ENCODE results near the gene CCDC91. TPM values are rescaled to one million over a fixed set of nuclear protein-coding genes. Genes with fewer than 3 reads are reported as not detected.
A peak's percentile ranks its signal among the peaks of the same experiment; 100 is the strongest.

The CCDC91 gene
- total and polyA plus RNA-seq, 2 donors (not counting 1 experiment from before 2014, with no cell fraction given): 23.9 to 47.6 TPM

DNA sequence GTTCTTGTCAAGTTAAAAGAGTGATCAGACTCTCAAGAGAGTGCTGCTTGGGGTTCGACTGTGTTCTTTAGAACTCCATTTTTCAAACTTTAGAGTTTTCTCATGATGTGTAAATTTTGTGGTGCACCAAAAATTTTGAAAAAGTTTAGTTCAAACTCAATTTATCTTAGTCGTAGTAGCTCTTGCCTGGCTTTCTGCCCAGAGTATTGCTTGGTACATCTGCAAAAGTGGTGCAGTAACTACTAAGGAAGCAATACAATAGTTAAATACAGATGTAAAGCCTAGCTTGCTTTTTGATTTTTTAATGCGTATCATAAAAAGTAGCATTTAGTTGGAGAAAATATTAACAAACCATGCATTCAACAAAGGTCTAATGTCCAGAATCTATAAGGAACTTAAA lies 9.5 kb upstream of the CCDC91 start:
- Histone ChIP-seq H3K27me3 (ENCODE audit: control insufficient read depth, insufficient read depth, low read length) (no peaks in the 10 kb centered on the region), H3K9me3 (ENCODE audit: control insufficient read depth, insufficient read depth, low read depth, low read length) (no peaks in the 10 kb centered on the region), H3K4me3 (replicated peaks in 1 of 4; ENCODE audit: control extremely low read depth in 1 of 4, insufficient read depth in 1 of 4, low read depth in 3 of 4, low read length in 4 of 4) (no peak overlapping the region), H4K20me1 (ENCODE audit: control insufficient read depth, extremely low read depth, insufficient read depth, low read length) (no peaks in the 10 kb centered on the region), H3K36me3 (ENCODE audit: control insufficient read depth, insufficient read depth, low read length) (no peaks in the 10 kb centered on the region), H3K4me1 (ENCODE audit: control insufficient read depth, extremely low read depth, insufficient read depth, low read length) (no peaks in the 10 kb centered on the region), H3K27ac (ENCODE audit: insufficient read depth, low read length) (no peak overlapping the region), H3K4me2 (ENCODE audit: extremely low read depth, insufficient read depth, low read length) (no peak overlapping the region), H3K9ac (ENCODE audit: insufficient read depth, low read length) (no peak overlapping the region), H2AFZ (ENCODE audit: low read length) (no peak overlapping the region), H3K79me2 (ENCODE audit: control insufficient read depth, insufficient read depth, low read length) (no peaks in the 10 kb centered on the region)
- TF ChIP-seq CTCF (conservative IDR thresholded peaks at IDR 0.05 in 1 of 2, IDR thresholded peaks at IDR 0.05 in 1 of 2; ENCODE audit: low read depth in 1 of 2, low read length in 2 of 2) (no peak), EZH2 (IDR thresholded peaks at IDR 0.05; ENCODE audit: low read length, missing control alignments) (no peak)
- DNase-seq (ENCODE audit: low read depth in 2 of 2): peak; percentile 43 to 71

DNA sequence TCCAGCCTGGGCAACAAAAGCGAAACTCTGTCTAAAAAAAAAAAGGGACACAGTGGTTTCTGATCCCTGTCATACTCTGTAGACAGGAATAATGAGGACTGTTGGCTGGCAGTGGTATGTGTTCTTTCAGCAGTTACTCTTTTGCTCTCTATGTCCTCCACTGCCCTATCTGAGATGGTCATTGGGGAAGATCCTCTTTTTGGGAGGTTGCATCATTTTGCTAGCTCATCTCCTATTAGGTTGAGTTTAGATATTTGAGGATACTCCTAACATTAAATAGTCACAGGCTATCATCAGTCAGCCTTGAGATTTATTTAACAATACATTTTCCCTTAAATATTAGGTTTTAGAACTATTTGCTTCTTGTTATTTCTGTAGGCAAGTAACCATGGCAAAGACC lies 5.9 kb upstream of the CCDC91 start:
- Histone ChIP-seq H3K4me3 (replicated peaks in 1 of 4; ENCODE audit: control extremely low read depth in 1 of 4, insufficient read depth in 1 of 4, low read depth in 3 of 4, low read length in 4 of 4) (no peak overlapping the region), H2AFZ (ENCODE audit: low read length) (no peak overlapping the region), H3K36me3 (ENCODE audit: control insufficient read depth, insufficient read depth, low read length) (no peaks in the 10 kb centered on the region), H3K27ac (ENCODE audit: insufficient read depth, low read length) (no peak overlapping the region), H3K4me1 (ENCODE audit: control insufficient read depth, extremely low read depth, insufficient read depth, low read length) (no peaks in the 10 kb centered on the region), H3K4me2 (ENCODE audit: extremely low read depth, insufficient read depth, low read length) (no peak overlapping the region), H3K9ac (ENCODE audit: insufficient read depth, low read length) (no peak overlapping the region), H3K79me2 (ENCODE audit: control insufficient read depth, insufficient read depth, low read length) (no peaks in the 10 kb centered on the region), H3K27me3 (ENCODE audit: control insufficient read depth, insufficient read depth, low read length) (no peaks in the 10 kb centered on the region), H3K9me3 (ENCODE audit: control insufficient read depth, insufficient read depth, low read depth, low read length) (no peaks in the 10 kb centered on the region), H4K20me1 (ENCODE audit: control insufficient read depth, extremely low read depth, insufficient read depth, low read length) (no peaks in the 10 kb centered on the region)
- no peak for TF ChIP-seq CTCF (conservative IDR thresholded peaks at IDR 0.05 in 1 of 2, IDR thresholded peaks at IDR 0.05 in 1 of 2; ENCODE audit: low read depth in 1 of 2, low read length in 2 of 2)
- TF ChIP-seq EZH2 (IDR thresholded peaks at IDR 0.05; ENCODE audit: low read length, missing control alignments): no peak
- no peak for DNase-seq (ENCODE audit: low read depth in 2 of 2)

GRCh38 chr12:28186500-28186899 lies 3.8 kb upstream of the CCDC91 start:
- H2AFZ ChIP-seq (ENCODE audit: low read length): no peak overlapping the region
- peaks cover 1% of the 10 kb centered on the region for H3K79me2 ChIP-seq (ENCODE audit: control insufficient read depth, insufficient read depth, low read length)
- H3K4me3 ChIP-seq (replicated peaks in 1 of 4; ENCODE audit: control extremely low read depth in 1 of 4, insufficient read depth in 1 of 4, low read depth in 3 of 4, low read length in 4 of 4): no peak overlapping the region
- TF ChIP-seq EZH2 (IDR thresholded peaks at IDR 0.05; ENCODE audit: low read length, missing control alignments): no peak
- no peak for TF ChIP-seq CTCF (conservative IDR thresholded peaks at IDR 0.05 in 1 of 2, IDR thresholded peaks at IDR 0.05 in 1 of 2; ENCODE audit: low read depth in 1 of 2, low read length in 2 of 2)
- H3K9me3 ChIP-seq (ENCODE audit: control insufficient read depth, insufficient read depth, low read depth, low read length): no peaks in the 10 kb centered on the region
- H3K4me2 ChIP-seq (ENCODE audit: extremely low read depth, insufficient read depth, low read length): no peak overlapping the region
- H4K20me1 ChIP-seq (ENCODE audit: control insufficient read depth, extremely low read depth, insufficient read depth, low read length): no peaks in the 10 kb centered on the region
- no peak for DNase-seq (ENCODE audit: low read depth in 2 of 2)
- no peak overlapping the region for H3K9ac ChIP-seq (ENCODE audit: insufficient read depth, low read length)
- H3K27me3 ChIP-seq (ENCODE audit: control insufficient read depth, insufficient read depth, low read length): no peaks in the 10 kb centered on the region
- H3K36me3 ChIP-seq (ENCODE audit: control insufficient read depth, insufficient read depth, low read length): no peaks in the 10 kb centered on the region
- no peak overlapping the region for H3K27ac ChIP-seq (ENCODE audit: insufficient read depth, low read length)
- H3K4me1 ChIP-seq (ENCODE audit: control insufficient read depth, extremely low read depth, insufficient read depth, low read length): peaks cover 4% of the 10 kb centered on the region

All from fibroblast of lung (primary cell).